NCI-H128 (cell line): ENCODE results near the gene ZNF407.

ENCODE experiments used
- DNase-seq: peaks from one replicate; lab custom pipeline; 2025; ENCODE audit not compliant: unreplicated experiment; lab: John Stamatoyannopoulos, UW

ZNF407 gene

GRCh38 chr18:74587441-74587840 is 10.2 kb upstream of the ZNF407 start:
- no peak for DNase-seq

GRCh38 chr18:74589021-74589420 is 8.6 kb upstream of the ZNF407 start:
- DNase-seq, result no peak

- no peak for DNase-seq
Measured at GRCh38 chr18:74589811-74590210, 7.9 kb upstream of the ZNF407 start.

- no peak for DNase-seq
Measured at GRCh38 chr18:74590671-74591070, 7.0 kb upstream of the ZNF407 start.

GRCh38 chr18:74595431-74595830 is 2.2 kb upstream of the ZNF407 start:
- DNase-seq, result no peak

GRCh38 chr18:74597034-74597661 is 522 bp upstream of the ZNF407 start:
- peak; percentile 91 for DNase-seq

- DNase-seq, result peak; percentile 27
Measured at GRCh38 chr18:74598350-74599001, 806 bp downstream of the ZNF407 start.

GRCh38 chr18:74604361-74604760 is 6.7 kb downstream of the ZNF407 start:
- DNase-seq, result no peak

GRCh38 chr18:74604774-74605173 is 7.1 kb downstream of the ZNF407 start:
- DNase-seq, result no peak

- no peak for DNase-seq
Measured at GRCh38 chr18:74608681-74609080, 11.0 kb downstream of the ZNF407 start.

- DNase-seq, result no peak
Measured at GRCh38 chr18:74609535-74609934, 11.9 kb downstream of the ZNF407 start.

- DNase-seq, result no peak
Measured at GRCh38 chr18:74610051-74610615, 12.5 kb downstream of the ZNF407 start.

GRCh38 chr18:74610860-74611259 is 13.2 kb downstream of the ZNF407 start:
- no peak for DNase-seq

GRCh38 chr18:74611765-74612164 is 14.1 kb downstream of the ZNF407 start:
- DNase-seq, result no peak

- no peak for DNase-seq
Measured at GRCh38 chr18:74613381-74613780, 15.7 kb downstream of the ZNF407 start.

- no peak for DNase-seq
Measured at GRCh38 chr18:74616494-74616893, 18.8 kb downstream of the ZNF407 start.

- DNase-seq, result no peak
Measured at GRCh38 chr18:74617486-74617885, 19.8 kb downstream of the ZNF407 start.

GRCh38 chr18:74622072-74622471 is 24.4 kb downstream of the ZNF407 start:
- no peak for DNase-seq

GRCh38 chr18:74623047-74623816 is 25.6 kb downstream of the ZNF407 start:
- DNase-seq, result no peak

GRCh38 chr18:74624466-74624865 is 26.8 kb downstream of the ZNF407 start:
- no peak for DNase-seq

GRCh38 chr18:74625157-74625556 is 27.5 kb downstream of the ZNF407 start:
- DNase-seq, result no peak
